ENCODE results near the gene WNT10A.
A peak's percentile ranks its signal among the peaks of the same experiment; 100 is the strongest.

WNT10A gene

GRCh38 chr2:218890369-218890768, 9.7 kb downstream of the WNT10A start:
- Histone ChIP-seq H3K36me3 (ENCODE audit: control insufficient read depth, insufficient read depth, low read length, severe bottlenecking) (no peaks in the 10 kb centered on the region), H3K9me3 (ENCODE audit: control insufficient read depth, low read length) (peaks cover 4% of the 10 kb centered on the region), H3K4me3 (ENCODE audit: low read length) (no peak overlapping the region), H3K9ac (ENCODE audit: low read length) (no peak overlapping the region), H3K4me1 (ENCODE audit: control insufficient read depth, insufficient read depth, low read length) (peaks cover 3% of the 10 kb centered on the region), H3K27me3 (replicated peaks; ENCODE audit: control insufficient read depth, insufficient read depth, low read length) (peaks cover 59% of the 10 kb centered on the region)
- DNase-seq (ENCODE audit: low read depth): no peak

- H3K36me3 ChIP-seq (ENCODE audit: control insufficient read depth, insufficient read depth, low read length, severe bottlenecking): no peaks in the 10 kb centered on the region
- no peak overlapping the region for H3K4me3 ChIP-seq (ENCODE audit: low read length)
- DNase-seq (ENCODE audit: low read depth): no peak
- no peak overlapping the region for H3K9ac ChIP-seq (ENCODE audit: low read length)
- H3K4me1 ChIP-seq (ENCODE audit: control insufficient read depth, insufficient read depth, low read length): peaks cover 3% of the 10 kb centered on the region
- peaks cover 67% of the 10 kb centered on the region for H3K27me3 ChIP-seq (replicated peaks; ENCODE audit: control insufficient read depth, insufficient read depth, low read length)
- peaks cover 4% of the 10 kb centered on the region for H3K9me3 ChIP-seq (ENCODE audit: control insufficient read depth, low read length)
Observed at GRCh38 chr2:218891275-218892135, 10.9 kb downstream of the WNT10A start.

- peak; percentile 68 for DNase-seq (ENCODE audit: low read depth)
- H3K9ac ChIP-seq (ENCODE audit: low read length): no peak overlapping the region
- no peaks in the 10 kb centered on the region for H3K36me3 ChIP-seq (ENCODE audit: control insufficient read depth, insufficient read depth, low read length, severe bottlenecking)
- H3K27me3 ChIP-seq (replicated peaks; ENCODE audit: control insufficient read depth, insufficient read depth, low read length): peaks cover 70% of the 10 kb centered on the region
- peaks cover 4% of the 10 kb centered on the region for H3K9me3 ChIP-seq (ENCODE audit: control insufficient read depth, low read length)
- peaks cover 3% of the 10 kb centered on the region for H3K4me1 ChIP-seq (ENCODE audit: control insufficient read depth, insufficient read depth, low read length)
- H3K4me3 ChIP-seq (ENCODE audit: low read length): peak overlapping the region; percentile 61
Observed at GRCh38 chr2:218892693-218893348, 12.2 kb downstream of the WNT10A start.

- Histone ChIP-seq H3K4me3 (ENCODE audit: low read length) (no peak overlapping the region), H3K9ac (ENCODE audit: low read length) (no peak overlapping the region), H3K36me3 (ENCODE audit: control insufficient read depth, insufficient read depth, low read length, severe bottlenecking) (no peaks in the 10 kb centered on the region), H3K9me3 (ENCODE audit: control insufficient read depth, low read length) (peaks cover 4% of the 10 kb centered on the region), H3K27me3 (replicated peaks; ENCODE audit: control insufficient read depth, insufficient read depth, low read length) (peaks cover 77% of the 10 kb centered on the region), H3K4me1 (ENCODE audit: control insufficient read depth, insufficient read depth, low read length) (peaks cover 7% of the 10 kb centered on the region)
- no peak for DNase-seq (ENCODE audit: low read depth)
Observed at GRCh38 chr2:218893349-218894150, 12.9 kb downstream of the WNT10A start.

GRCh38 chr2:218894151-218894879, 13.7 kb downstream of the WNT10A start:
- Histone ChIP-seq H3K9ac (ENCODE audit: low read length) (no peak overlapping the region), H3K27me3 (replicated peaks; ENCODE audit: control insufficient read depth, insufficient read depth, low read length) (peaks cover 84% of the 10 kb centered on the region), H3K9me3 (ENCODE audit: control insufficient read depth, low read length) (peaks cover 4% of the 10 kb centered on the region), H3K4me3 (ENCODE audit: low read length) (no peak overlapping the region), H3K4me1 (ENCODE audit: control insufficient read depth, insufficient read depth, low read length) (peaks cover 9% of the 10 kb centered on the region), H3K36me3 (ENCODE audit: control insufficient read depth, insufficient read depth, low read length, severe bottlenecking) (no peaks in the 10 kb centered on the region)
- no peak for DNase-seq (ENCODE audit: low read depth)

- no peak overlapping the region for H3K9ac ChIP-seq (ENCODE audit: low read length)
- no peak overlapping the region for H3K4me3 ChIP-seq (ENCODE audit: low read length)
- DNase-seq (ENCODE audit: low read depth): no peak
- H3K9me3 ChIP-seq (ENCODE audit: control insufficient read depth, low read length): no peaks in the 10 kb centered on the region
- H3K27me3 ChIP-seq (replicated peaks; ENCODE audit: control insufficient read depth, insufficient read depth, low read length): peaks cover 89% of the 10 kb centered on the region
- peaks cover 9% of the 10 kb centered on the region for H3K4me1 ChIP-seq (ENCODE audit: control insufficient read depth, insufficient read depth, low read length)
- H3K36me3 ChIP-seq (ENCODE audit: control insufficient read depth, insufficient read depth, low read length, severe bottlenecking): no peaks in the 10 kb centered on the region
Observed at GRCh38 chr2:218894880-218895157, 14.2 kb downstream of the WNT10A start.

- peaks cover 9% of the 10 kb centered on the region for H3K4me1 ChIP-seq (ENCODE audit: control insufficient read depth, insufficient read depth, low read length)
- H3K9me3 ChIP-seq (ENCODE audit: control insufficient read depth, low read length): no peaks in the 10 kb centered on the region
- H3K27me3 ChIP-seq (replicated peaks; ENCODE audit: control insufficient read depth, insufficient read depth, low read length): peaks cover 87% of the 10 kb centered on the region
- no peak overlapping the region for H3K9ac ChIP-seq (ENCODE audit: low read length)
- no peak overlapping the region for H3K4me3 ChIP-seq (ENCODE audit: low read length)
- DNase-seq (ENCODE audit: low read depth): no peak
- H3K36me3 ChIP-seq (ENCODE audit: control insufficient read depth, insufficient read depth, low read length, severe bottlenecking): no peaks in the 10 kb centered on the region
Observed at GRCh38 chr2:218895326-218895725, 14.7 kb downstream of the WNT10A start.

GRCh38 chr2:218895759-218896500, 15.3 kb downstream of the WNT10A start:
- no peak overlapping the region for H3K4me3 ChIP-seq (ENCODE audit: low read length)
- peaks cover 9% of the 10 kb centered on the region for H3K4me1 ChIP-seq (ENCODE audit: control insufficient read depth, insufficient read depth, low read length)
- H3K9me3 ChIP-seq (ENCODE audit: control insufficient read depth, low read length): peaks cover 3% of the 10 kb centered on the region
- H3K9ac ChIP-seq (ENCODE audit: low read length): no peak overlapping the region
- H3K36me3 ChIP-seq (ENCODE audit: control insufficient read depth, insufficient read depth, low read length, severe bottlenecking): no peaks in the 10 kb centered on the region
- no peak for DNase-seq (ENCODE audit: low read depth)
- peaks cover 87% of the 10 kb centered on the region for H3K27me3 ChIP-seq (replicated peaks; ENCODE audit: control insufficient read depth, insufficient read depth, low read length)

GRCh38 chr2:218896501-218897393, 16.1 kb downstream of the WNT10A start:
- H3K9me3 ChIP-seq (ENCODE audit: control insufficient read depth, low read length): peaks cover 8% of the 10 kb centered on the region
- peak; percentile 34 for DNase-seq (ENCODE audit: low read depth)
- no peak overlapping the region for H3K4me3 ChIP-seq (ENCODE audit: low read length)
- no peak overlapping the region for H3K9ac ChIP-seq (ENCODE audit: low read length)
- H3K36me3 ChIP-seq (ENCODE audit: control insufficient read depth, insufficient read depth, low read length, severe bottlenecking): no peaks in the 10 kb centered on the region
- peaks cover 9% of the 10 kb centered on the region for H3K4me1 ChIP-seq (ENCODE audit: control insufficient read depth, insufficient read depth, low read length)
- H3K27me3 ChIP-seq (replicated peaks; ENCODE audit: control insufficient read depth, insufficient read depth, low read length): peaks cover 87% of the 10 kb centered on the region
